Erythroblast (primary cell): ENCODE results near the gene MAPK12.

Experiments
- GATA1 ChIP-seq: IDR thresholded peaks from 2 replicates; pipeline ENCODE4 v1.6.1; 2011; ENCODE audit warnings: low read depth, mild to moderate bottlenecking, control low read depth, low read length, moderate library complexity
- POLR2A ChIP-seq: IDR thresholded peaks from 2 replicates; pipeline ENCODE4 v1.6.1; 2011; ENCODE audit warnings: mild to moderate bottlenecking, low read length

- TF ChIP-seq POLR2A (no peak), GATA1 (no peak)
Measured at GRCh38 chr22:50261615-50262459, at the start of gene MAPK12.
